Kidney capillary endothelial cell (primary cell): Measurements from ENCODE around the gene ZFYVE19.

Experiments used
- DNase-seq: peaks from one replicate; pipeline ENCODE4 v3.0.0-alpha.2; 2018; ENCODE audit warnings: low spot score

Gene ZFYVE19

DNA sequence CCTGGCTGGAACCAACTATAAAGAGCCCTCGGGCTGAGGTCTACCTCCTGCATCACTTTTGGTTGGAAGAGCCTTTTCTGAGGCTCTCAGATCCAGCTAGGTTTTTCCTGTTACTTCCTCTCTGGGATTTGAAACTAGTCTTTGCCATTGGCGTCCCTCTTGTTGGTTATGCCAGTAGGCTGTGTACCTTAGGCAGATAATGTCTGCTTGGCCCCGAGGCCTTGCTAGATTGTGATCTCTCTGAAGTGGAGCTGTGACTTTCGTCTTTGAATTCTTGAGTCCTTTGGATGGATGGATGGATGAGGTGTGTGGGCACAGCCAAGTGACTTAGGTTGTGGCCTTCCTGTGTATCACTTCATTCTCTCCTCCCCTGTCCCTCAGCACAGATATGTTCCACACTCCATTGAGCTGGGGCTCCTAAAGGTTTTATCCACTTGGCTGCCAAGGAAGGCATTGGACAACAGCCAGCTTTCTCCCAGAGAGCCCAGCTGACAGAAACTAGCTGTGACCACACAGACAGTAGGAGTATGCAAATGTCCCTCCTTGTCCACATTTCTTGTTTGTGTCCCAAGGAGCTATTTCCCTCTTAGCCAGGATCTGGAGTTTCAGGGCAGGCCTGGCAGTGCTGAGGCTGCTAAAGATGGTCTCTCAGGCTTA lies 8.3 kb downstream of the ZFYVE19 start:
- DNase-seq: no peak

DNA sequence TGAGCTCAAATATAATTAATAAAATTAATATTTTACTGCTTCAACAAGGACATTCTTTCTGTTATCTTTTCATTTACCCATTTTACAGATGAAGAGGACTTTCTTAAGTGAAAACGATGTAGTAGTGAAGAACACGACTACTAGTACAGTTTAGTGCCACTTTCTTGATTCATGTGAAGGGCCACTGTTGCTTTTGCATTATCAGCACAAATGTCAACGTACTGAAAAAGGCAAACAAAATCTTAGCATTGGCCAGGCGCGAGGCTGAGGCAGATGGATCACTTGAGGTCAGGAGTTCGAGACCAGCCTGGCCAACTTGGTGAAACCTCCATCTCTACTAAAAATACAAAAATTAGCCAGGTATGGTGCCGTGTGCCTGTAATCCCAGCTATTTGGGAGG lies 12.2 kb downstream of the ZFYVE19 start:
- no peak for DNase-seq

DNA sequence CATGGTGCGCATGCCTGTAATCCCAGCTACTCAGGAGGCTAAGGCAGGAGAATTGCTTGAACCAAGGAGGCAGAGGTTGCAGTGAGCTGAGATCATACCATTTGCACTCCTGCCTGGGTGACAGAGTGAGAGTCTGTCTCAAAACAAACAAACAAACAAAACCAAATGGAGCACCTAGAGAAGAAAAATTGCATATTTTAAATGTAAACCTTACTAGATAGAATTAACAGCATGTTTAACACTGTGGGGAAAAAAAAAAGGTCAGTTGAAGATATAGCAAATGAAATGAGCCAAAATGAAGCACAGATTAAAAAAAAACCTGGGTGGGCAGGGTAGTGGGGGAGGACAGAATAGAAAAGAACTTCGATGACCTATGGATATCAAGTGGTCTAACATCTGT lies 14.3 kb downstream of the ZFYVE19 start:
- DNase-seq: no peak

DNA sequence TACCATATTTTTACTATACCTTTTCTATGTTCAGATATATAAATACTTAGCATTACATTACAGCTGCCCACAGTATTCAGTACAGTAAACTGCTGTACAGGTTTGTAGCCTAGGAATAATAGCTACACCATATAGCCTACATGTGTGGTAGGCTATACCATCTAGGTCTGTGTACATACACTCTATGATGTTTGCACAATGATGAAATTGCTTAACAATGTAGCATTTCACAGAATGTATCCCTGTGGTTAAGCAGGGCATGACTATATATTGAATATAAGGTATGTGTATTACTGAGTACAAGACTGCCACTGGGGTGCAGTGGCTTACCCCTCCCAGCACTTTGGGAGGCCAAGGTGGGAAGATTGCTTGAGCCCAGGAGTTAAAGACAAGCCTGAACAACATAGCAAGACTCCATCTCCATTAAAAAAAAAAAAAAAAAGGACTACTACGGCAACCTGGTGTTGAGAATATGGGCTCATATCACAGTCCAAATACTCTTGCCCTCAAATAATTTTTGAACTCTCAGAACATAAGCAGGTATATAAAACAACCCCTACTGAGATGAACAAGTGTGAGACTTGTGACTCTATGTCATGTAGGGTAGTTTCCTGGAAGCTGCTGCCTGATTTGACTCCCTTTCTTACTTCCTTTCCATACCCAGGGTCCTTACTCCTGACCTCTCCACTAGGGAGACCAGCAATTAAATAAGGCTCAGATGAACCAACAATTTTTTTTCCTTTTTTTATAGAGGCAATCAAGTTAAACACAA lies 16.9 kb downstream of the ZFYVE19 start:
- DNase-seq: no peak

DNA sequence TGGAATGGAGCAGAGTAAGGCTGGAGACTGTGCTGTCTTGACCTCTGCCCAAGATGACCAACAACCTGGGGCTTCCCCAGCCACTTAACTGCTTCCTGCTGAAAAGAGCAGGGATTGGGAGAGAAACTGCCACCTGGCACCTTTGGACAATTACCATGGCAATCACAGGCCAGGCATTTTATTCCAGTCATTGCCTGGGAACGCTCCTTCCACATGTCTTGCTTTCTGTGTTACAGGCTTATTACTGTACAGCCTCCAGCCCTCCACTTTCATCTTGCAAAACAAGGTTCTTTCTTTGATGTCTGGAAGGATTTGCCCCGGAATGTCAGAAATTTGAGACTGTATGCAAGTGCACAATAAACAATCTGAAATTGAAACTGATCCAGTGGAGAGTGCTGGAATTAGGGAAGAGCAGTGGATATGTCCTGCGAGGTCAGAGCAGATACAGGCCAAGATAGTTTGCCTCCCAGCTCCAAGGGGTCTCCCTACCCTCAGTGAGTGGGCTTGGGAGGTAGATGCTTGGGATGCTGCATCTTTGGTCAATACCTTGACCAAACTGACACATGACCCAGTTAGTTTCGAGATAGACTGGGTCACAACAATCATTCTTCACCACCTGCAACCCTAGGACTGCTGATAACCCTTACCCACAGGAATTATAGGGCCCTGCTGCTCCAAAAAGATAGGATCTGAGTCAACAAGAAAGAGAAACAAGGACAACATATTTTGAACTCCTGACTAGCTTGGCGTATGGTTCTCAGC lies 19.0 kb downstream of the ZFYVE19 start:
- no peak for DNase-seq

DNA sequence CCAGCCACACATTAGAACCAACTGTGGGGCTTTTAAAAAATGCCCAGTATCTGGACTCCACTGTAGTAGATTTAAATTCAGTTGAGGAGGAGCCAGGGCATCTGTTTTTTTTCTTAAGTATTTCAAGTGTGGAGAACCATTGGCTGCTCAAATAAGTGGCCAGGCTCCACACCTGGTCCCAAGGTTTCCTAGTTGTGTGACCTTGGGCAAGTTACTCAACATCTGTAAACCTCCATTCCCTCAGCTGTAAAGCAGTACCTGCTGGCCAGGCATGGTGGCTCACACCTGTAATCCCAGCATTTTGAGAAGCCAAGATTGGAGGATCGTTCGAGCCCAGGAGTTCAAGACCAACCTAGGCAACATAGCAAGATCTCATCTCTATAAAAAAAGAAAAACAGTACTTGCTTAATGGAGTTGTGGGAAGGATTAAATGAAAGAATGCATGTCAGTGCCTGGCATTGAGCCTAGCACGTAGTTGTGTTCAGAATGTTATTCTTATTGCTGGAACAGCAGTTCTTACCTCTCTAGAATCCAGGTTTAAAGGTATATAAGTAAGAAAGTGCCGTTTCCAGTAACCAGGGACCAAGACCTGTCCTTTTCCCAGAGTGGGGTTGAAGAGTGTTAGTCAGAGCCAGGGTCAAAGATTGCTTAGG lies 19.7 kb downstream of the ZFYVE19 start:
- DNase-seq: no peak

DNA sequence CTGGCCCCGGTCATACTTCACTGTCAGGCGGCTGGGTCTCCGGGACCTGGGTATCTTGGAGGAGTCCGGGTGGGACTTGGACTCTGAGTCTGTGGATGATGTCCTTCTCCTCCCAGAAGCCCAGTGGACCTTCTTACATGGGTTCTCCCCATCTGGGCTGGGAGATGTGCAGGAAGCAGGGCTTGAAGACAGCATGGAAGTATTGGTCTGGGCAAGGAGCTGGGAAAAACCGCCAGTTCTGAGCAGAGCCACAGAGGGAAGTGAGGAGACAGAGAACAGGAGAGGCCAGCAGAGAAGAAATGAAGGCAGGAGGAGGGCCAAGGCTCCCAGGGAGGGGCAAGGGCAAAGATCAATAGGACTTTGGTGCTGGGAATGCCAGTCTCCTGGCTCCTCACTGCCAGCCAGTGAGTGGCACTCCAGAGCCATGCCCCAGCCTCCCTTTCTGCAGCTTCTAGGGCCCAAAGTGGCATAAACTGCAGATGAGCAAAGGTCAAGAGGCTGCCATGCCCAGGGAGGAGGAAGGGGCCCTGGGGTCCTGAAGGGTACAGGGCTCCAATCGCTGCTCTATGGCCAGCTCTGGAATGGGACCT lies 21.7 kb downstream of the ZFYVE19 start, which contains the start of gene PPP1R14D:
TSS of gene PPP1R14D (minus strand) at position 262 of the 590 bp plus-strand sequence. CDS start at position 195, 67 bp downstream.
- no peak for DNase-seq

DNA sequence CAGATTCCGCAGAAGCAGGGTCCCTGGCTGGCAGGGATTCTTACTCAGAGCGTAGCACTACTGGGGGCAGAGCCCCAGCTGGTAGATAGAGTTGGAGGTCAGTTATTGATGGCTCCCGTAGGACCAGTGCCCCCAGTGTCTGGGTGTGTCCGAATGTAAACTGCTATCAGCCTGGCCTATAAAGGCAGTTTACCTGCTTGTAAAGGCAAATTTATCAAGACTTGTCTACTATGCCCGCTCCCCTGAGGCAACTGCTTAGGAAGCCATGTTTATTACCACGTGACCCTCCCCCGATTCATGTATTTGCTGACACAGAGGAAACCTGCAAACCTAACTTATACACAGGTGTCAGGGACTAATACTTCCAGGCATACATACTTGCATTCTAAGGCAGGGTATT lies 22.2 kb downstream of the ZFYVE19 start:
- DNase-seq: no peak

DNA sequence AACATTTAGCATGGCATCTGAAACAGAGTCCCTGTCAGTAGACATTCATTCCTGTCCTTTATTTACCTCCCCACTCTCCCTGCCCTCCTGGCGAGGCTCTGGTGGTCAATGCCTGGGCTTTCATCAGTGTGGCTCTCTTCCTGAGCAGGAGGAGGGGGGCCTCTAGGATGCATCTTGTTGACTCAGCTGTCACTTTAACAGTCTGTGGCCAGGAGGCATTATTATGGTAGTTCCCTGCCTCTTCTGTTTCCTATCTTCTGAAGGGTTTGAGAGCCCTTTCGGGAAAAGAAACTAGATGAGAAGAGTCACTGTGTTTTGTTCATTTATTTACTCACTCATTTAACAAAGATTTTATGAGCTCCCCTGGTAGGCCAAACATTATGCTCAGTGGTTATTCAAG lies 24.0 kb downstream of the ZFYVE19 start:
- no peak for DNase-seq

DNA sequence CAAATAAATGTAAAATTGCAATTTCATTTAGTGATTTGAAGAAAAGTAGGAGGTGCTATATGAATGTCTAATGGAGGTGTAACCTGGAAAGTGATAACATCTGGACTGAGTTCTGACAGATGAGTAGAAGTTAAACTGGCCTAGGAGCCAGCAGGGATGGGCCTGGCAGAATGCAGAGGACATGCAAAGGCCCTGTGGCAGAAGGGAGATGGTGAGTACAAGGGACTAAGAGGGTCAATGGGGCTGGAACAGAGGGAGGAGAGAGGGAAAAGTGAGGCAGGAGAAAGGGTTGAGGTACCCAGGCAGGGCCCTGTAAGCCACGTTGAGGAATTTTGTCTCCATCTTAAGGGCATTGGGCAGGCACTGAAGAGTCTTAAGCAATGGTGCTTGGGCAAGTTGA lies 25.0 kb downstream of the ZFYVE19 start:
- DNase-seq: no peak

DNA sequence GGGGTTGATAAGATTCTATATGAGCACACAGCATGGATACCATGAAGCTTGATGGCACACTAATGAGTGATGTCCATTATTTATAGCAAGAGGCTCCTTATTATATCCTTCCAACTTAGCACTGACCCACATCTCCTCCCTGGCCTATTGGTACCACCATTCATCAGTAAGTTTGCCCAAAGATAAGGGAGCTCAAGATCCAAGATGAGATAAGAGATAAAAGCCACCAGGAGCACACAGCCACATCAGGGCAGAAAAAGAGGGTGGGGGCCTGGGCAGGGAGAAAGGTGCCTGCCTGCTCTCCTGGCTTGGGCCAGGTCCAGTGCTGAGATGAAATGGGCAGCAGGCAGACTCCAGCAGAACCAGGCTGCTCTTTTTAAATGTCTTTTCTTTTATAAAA lies 26.0 kb downstream of the ZFYVE19 start:
- DNase-seq: no peak

DNA sequence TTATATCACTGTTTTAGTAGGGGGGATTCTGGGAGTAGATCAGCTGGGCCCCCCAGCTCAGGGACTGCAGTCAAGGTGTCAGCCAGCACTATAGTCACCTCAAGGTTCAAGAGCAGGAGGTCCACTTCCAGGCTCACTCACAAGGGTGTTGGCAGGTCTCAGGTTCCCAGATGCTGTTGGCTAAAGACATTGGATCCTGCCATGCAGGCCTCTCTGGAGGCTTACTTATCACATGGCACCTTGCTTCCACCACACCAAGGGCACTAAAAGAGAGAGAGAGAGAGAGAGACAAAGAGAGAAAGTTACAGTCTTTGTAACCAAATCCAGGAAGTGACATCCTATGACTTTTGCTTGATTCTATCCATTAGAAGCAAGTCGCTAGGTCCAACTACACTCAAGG lies 29.1 kb downstream of the ZFYVE19 start:
- no peak for DNase-seq

DNA sequence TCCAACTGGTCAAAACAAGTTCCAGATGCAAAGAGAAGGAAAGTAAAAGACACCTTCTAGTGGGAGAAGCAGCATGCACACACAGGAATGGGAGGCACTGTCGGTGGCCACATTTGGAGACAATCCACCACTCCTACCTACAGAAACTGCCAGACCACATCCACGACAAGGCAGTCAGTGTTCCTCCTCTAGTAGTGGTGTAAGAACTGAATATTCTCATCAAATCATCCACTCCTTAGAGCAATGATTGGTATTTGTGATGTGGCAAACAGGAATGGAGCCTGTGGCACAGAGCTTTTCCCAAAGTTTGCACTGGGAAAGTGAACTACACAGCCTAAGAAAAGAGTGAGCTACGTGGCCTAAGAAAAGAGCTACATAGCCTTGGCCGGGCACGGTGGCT lies 31.9 kb downstream of the ZFYVE19 start:
- DNase-seq: no peak

DNA sequence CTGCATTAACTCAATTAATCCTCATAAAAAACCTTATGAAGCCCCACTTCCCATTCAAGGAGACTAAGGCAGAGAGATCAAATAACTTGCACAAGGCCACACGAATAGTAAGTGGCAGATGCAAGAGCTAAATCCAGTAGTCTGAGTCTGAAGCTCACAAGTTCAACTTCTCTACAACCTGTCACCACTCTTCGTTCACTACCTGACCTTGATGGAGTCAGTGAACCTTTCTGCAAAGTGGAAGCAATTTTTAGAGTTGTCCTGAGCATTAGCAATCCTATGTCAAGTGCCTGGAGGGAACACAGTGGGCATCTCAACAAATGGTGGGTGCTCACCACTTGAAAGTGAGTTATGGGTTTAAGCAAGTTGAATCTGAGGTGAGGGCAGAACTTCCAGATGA lies 34.9 kb downstream of the ZFYVE19 start:
- DNase-seq: no peak

DNA sequence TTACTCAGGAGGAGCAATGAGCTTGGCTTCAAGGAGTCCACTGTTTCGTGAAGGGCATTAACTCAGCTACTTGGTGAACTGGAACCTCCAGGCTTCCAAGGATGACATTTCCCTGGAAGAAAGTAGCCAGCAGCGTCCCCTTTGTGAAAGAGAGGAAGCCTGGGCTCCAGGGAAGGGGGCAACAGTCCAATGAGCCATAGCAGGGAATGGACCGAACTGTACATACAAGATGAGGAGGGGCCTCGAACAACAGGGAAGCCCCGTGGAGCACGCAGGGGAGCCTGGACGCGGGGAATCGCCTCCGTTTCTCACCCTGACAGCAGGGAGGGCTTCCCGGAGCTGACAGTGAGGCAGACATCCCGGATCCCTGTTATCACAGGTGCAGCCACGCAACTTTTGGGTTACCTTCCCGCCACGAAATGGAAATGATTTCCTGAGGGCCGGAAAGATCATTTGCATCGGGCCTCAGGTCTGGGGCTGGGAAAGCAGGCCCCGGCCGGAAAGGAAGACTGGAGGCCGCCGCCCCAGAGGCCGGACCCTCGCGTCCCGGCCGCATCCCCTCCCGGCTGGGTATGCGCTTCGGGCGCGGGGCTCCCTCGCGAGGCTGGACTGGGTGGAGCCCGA lies 36.5 kb downstream of the ZFYVE19 start:
- no peak for DNase-seq

DNA sequence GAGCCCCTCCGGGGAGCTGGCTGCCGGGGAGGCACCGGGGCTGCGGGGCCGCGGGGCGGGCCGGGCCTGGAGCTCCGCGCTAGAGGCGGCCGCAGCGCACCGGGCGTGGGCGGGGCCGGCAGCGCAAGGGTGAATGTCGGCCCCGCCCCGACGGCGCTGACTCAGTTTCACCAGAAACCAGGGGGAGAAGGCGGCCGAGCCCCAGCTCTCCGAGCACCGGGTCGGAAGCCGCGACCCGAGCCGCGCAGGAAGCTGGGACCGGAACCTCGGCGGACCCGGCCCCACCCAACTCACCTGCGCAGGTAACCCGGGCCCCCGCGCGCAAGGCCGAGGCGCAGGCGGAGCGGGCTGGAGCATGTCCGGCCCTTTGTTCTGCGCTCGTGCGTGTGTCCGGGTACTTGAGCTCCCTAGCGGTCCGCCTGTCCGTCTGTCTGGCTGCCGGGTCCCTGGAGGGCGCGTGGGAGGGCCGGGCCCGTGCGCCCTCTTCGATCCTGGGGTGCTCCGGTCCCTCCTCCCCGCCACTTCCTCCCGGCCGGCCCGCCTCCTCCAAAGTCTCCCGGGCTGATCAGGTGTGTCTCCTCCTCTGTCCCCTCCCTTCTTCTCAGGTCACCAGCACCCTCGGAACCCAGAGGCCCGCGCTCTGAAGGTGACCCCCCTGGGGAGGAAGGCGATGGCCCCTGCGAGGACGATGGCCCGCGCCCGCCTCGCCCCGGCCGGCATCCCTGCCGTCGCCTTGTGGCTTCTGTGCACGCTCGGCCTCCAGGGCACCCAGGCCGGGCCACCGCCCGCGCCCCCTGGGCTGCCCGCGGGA lies 37.2 kb downstream of the ZFYVE19 start, which contains the start of gene SPINT1:
TSS of gene SPINT1 (plus strand) at position 164 of the 811 bp plus-strand sequence. CDS start at position 671, 507 bp downstream.
- DNase-seq: no peak

DNA sequence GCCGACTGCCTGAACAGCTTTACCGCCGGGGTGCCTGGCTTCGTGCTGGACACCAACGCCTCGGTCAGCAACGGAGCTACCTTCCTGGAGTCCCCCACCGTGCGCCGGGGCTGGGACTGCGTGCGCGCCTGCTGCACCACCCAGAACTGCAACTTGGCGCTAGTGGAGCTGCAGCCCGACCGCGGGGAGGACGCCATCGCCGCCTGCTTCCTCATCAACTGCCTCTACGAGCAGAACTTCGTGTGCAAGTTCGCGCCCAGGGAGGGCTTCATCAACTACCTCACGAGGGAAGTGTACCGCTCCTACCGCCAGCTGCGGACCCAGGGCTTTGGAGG lies 37.8 kb downstream of the ZFYVE19 start:
- no peak for DNase-seq

DNA sequence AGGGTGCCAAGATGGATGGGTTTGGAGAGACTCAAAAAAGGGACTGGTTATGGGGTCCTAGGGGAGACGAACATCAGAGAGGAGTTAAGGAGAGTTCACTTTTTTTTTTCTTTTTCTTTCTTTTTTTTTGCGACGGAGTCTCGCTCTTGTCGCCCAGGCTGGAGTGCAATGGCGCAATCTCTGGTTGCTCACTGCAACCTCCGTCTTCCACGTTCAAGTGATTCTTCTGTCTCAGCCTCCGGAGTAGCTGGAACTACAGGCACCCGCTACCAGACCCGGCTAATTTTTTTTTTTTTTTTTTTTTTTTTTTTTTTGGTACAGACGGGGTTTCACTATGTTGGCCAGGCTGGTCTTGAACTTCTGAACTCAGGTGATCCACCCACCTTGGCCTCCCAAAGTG lies 38.1 kb downstream of the ZFYVE19 start:
- DNase-seq: no peak

DNA sequence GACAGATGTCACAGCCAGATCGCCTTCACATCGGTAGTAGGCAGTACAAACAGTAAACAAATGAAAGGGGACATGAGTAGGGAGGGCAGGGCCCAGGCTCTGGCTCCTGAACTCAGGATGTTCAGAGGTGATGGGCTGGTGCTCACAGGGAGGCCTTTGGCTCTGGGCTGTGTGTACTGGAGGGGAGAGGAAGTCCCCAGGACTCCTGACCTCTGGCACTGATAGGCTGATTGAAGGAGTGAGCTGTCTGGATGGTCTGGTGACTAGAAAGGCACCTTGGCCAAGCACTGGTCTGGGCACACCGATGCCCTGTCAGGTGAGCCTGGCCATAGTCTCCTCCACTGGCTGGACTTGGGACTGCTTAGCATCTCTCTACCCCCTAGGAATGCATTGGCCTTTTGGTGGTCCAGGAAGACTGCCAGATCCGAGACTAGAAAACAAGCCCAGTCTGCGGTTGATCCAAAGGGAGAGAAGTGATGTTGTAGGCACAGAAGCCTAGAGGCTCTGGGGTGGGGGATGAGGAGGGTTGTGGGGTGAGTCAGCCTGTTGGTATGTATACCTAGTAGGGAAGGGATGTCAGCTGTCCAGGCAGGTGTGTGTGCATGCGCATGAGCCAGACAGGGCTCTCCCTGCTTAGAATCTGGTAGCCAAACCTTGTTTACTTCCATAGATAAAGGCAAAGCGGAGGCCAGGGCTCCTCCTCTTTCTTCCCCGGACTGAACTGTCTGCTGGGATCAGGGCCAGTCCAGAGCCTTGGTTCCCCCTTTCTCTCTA lies 38.8 kb downstream of the ZFYVE19 start:
- DNase-seq: no peak

DNA sequence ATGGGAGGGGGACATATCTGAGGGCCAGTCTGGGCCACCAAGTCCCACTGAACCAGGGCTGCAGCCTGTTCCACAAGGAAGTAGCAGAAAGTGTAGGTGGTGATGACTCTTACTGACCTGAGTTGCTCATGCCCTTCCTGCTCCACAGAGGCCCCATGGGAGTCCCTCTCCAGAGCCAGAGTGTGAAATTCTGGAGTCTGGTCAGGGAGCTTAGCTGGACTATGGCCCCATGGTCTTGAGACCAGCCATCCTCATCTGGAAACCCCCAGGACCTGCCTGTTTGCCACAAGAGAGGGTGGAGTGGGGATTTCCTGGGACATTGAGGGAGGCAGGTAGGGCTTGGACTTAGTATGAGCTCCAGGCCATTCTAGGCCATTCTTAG lies 39.9 kb downstream of the ZFYVE19 start:
- DNase-seq: no peak
